ENCODE results near the gene CIDEB. TPM values are rescaled to one million over a fixed set of nuclear protein-coding genes. Genes with fewer than 3 reads are reported as not detected.

CIDEB gene
- total and polyA plus RNA-seq, 9 of the 15 experiments (the other 6 are each of a cell fraction or from before 2014, with no cell fraction given): 0.03 to 0.35 (median 0.09) TPM; not detected in 3

DNA sequence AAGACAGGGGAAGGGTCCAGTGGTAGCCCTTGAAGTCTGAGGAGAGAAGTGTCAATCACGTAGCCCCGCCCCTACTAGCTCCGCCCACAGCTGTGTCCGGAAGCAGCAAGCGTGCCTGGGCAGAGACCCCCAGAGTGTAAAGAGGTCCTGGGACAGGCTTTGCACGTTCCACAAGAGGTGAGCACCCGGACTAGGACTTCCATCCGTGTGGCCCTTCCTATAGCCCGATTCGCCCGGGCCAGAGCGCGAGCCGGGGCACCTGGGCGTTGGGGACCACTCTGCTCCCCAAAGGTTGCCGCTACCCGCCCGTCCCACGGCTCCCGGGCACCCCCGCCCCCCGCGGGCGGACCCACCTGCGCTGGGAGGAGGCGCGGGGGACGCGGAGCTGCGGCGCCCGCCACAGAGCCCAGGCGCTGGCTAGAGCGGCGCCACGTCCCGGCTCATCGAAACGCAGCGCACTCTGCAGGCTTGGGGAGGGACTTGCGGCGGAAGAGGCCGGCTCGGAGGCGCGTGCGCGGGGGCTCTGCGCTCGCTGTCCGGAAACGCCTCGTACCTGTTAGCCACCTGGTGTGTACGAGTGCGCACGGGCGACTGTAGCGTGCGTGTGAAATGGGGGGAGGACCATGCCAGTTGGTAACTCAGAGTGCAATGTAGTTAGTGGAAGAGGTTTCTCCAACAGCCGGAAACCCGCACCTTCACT is 36.5 kb downstream of the CIDEB start, which contains the start of gene RABGGTA (continued):
- TF ChIP-seq TOE1 (IDR thresholded peaks at IDR 0.05; ENCODE audit: borderline replicate concordance) (no peak; the same call in 1 of the 2 replicates), TOE1 (CRISPR knock-in tag; IDR thresholded peaks at IDR 0.05; ENCODE audit: borderline replicate concordance, low read depth) (no peak), SMC3 (conservative IDR thresholded peaks at IDR 0.05; ENCODE audit: insufficient read depth, low read depth, low read length) (0 out of 2 replicates have a peak, but pooled peaks have one; percentile 18), ZSCAN32 (CRISPR knock-in tag; IDR thresholded peaks at IDR 0.05) (no peak), FOXJ3 (CRISPR knock-in tag; IDR thresholded peaks at IDR 0.05) (no peak), KDM1A (IDR thresholded peaks at IDR 0.05) (no peak), RFX5 (IDR thresholded peaks at IDR 0.05; ENCODE audit: low read depth, low read length) (no peak), TFE3 (CRISPR knock-in tag; IDR thresholded peaks at IDR 0.05) (no peak), TSC22D4 (tag; IDR thresholded peaks at IDR 0.05) (no peak), MLLT1 (IDR thresholded peaks at IDR 0.05) (no peak), U2AF1 (optimal IDR thresholded peaks at IDR 0.05; ENCODE audit: low read depth, low read length) (peak; percentile 91), KLF1 (tag; IDR thresholded peaks at IDR 0.05) (no peak), MAFK (IDR thresholded peaks at IDR 0.05; ENCODE audit: low read length) (no peak), SOX6 (IDR thresholded peaks at IDR 0.05) (peak; percentile 54)
- TF ChIP-seq, protein P1, sequence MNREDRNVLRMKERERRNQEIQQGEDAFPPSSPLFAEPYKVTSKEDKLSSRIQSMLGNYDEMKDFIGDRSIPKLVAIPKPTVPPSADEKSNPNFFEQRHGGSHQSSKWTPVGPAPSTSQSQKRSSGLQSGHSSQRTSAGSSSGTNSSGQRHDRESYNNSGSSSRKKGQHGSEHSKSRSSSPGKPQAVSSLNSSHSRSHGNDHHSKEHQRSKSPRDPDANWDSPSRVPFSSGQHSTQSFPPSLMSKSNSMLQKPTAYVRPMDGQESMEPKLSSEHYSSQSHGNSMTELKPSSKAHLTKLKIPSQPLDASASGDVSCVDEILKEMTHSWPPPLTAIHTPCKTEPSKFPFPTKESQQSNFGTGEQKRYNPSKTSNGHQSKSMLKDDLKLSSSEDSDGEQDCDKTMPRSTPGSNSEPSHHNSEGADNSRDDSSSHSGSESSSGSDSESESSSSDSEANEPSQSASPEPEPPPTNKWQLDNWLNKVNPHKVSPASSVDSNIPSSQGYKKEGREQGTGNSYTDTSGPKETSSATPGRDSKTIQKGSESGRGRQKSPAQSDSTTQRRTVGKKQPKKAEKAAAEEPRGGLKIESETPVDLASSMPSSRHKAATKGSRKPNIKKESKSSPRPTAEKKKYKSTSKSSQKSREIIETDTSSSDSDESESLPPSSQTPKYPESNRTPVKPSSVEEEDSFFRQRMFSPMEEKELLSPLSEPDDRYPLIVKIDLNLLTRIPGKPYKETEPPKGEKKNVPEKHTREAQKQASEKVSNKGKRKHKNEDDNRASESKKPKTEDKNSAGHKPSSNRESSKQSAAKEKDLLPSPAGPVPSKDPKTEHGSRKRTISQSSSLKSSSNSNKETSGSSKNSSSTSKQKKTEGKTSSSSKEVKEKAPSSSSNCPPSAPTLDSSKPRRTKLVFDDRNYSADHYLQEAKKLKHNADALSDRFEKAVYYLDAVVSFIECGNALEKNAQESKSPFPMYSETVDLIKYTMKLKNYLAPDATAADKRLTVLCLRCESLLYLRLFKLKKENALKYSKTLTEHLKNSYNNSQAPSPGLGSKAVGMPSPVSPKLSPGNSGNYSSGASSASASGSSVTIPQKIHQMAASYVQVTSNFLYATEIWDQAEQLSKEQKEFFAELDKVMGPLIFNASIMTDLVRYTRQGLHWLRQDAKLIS (CRISPR knock-in tag; IDR thresholded peaks at IDR 0.05): no peak; the same call in 1 of the 2 replicates
- TF ChIP-seq, protein P2, sequence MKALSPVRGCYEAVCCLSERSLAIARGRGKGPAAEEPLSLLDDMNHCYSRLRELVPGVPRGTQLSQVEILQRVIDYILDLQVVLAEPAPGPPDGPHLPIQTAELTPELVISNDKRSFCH (CRISPR knock-in tag; IDR thresholded peaks at IDR 0.05): no peak
- TF ChIP-seq, protein P2 (tag; IDR thresholded peaks at IDR 0.05): no peak
- TF ChIP-seq, protein P3, sequence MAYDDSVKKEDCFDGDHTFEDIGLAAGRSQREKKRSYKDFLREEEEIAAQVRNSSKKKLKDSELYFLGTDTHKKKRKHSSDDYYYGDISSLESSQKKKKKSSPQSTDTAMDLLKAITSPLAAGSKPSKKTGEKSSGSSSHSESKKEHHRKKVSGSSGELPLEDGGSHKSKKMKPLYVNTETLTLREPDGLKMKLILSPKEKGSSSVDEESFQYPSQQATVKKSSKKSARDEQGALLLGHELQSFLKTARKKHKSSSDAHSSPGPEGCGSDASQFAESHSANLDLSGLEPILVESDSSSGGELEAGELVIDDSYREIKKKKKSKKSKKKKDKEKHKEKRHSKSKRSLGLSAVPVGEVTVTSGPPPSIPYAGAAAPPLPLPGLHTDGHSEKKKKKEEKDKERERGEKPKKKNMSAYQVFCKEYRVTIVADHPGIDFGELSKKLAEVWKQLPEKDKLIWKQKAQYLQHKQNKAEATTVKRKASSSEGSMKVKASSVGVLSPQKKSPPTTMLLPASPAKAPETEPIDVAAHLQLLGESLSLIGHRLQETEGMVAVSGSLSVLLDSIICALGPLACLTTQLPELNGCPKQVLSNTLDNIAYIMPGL (CRISPR knock-in tag; IDR thresholded peaks at IDR 0.05): peak; percentile 89
- TF ChIP-seq, protein P4, sequence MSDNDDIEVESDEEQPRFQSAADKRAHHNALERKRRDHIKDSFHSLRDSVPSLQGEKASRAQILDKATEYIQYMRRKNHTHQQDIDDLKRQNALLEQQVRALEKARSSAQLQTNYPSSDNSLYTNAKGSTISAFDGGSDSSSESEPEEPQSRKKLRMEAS (CRISPR knock-in tag; IDR thresholded peaks at IDR 0.05): peak; percentile 88

Measured in K562 (cell line).